ENCODE data around the gene COX14.

Gene COX14

DNA sequence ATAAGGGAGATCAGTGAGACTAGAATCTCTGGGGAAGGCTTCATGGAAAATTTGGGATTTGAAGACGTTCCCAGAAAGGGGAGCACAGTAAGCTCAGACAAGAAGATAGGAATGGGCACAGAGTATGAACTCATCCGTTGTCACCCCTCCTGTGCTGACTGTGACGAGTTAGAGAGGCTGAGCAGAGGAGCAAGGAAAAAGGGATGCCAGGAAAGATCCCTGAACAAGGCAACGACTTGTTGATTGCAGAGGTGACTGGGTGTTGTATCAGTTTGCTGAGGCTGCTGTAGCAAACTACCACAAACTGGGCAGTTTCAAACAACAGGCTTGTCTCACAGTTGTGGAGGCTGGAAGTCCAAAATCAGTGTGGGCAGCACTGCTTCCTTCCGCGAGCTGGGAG lies 14.1 kb upstream of the COX14 start:
- Histone ChIP-seq H3K4me1 (ENCODE audit: insufficient read depth, low read length) (peaks cover 8% of the 10 kb centered on the region; the same call in 1 of the 2 replicates), H3K9ac (ENCODE audit: low read depth, low read length) (no peak overlapping the region), H3K9me3 (ENCODE audit: control insufficient read depth, insufficient read depth, low read length) (no peaks in the 10 kb centered on the region), H3K36me3 (ENCODE audit: insufficient read depth, low read length) (peaks cover 41% of the 10 kb centered on the region)

DNA sequence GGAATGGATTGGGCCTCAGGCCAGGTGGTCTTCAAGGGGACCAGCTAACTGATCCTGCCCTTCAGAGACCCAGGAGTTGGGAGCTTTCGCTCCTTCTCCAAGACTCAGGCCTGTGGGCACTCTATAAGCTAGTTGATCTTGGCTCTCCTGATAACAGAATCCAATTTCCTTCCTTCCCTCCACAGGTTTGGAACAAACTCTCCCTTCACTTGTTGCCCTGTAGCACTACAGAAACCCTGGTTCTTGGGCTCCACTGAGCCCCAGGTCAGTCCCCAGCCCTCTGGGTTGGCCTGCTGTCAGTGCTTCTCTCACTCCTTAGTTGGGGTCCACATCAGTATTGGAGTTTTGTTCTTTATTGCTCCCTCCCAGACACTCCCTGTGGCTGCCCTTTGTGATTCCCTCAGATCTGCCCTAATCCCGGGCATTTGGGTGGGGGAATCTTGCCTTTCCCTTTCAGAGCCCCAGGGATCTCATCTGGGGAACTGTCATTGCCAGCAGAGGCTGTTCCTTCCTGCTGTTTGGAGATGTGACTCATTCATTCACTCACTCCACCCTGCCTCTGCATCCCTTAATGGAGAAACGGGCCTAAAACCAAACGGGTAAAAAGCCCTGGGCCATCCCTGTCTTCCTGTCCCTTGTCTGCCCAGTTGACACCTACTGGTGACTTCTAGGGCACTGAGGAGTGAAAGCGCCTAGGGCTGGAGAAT lies 12.6 kb upstream of the COX14 start:
- peaks cover 12% of the 10 kb centered on the region for H3K4me1 ChIP-seq (ENCODE audit: insufficient read depth, low read length)
- peaks cover 37% of the 10 kb centered on the region for H3K36me3 ChIP-seq (ENCODE audit: insufficient read depth, low read length)

DNA sequence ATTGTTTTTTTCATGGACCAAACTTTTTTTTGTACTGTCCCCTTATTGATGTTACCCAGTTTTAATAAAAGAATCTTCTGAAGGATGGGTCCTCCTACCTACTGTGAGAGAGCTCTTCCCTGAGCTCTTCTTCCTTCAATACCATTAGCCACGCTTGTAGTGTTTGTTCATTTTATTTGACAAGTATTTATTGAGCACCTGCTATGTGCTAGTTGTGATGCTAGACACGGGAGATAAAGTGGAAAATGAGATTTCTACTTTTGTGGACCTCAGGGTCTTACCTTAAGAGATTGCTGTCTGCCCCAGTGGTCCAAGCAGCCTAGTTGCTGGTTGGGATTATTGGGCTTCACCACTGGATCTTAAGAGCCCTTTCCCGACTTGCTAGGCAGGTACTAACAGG lies 11.5 kb upstream of the COX14 start:
- peaks cover 29% of the 10 kb centered on the region for H3K36me3 ChIP-seq (ENCODE audit: insufficient read depth, low read length)
- no peak overlapping the region for H3K9ac ChIP-seq (ENCODE audit: low read depth, low read length)
- no peaks in the 10 kb centered on the region for H3K9me3 ChIP-seq (ENCODE audit: control insufficient read depth, insufficient read depth, low read length)
- H3K4me1 ChIP-seq (ENCODE audit: insufficient read depth, low read length): peaks cover 12% of the 10 kb centered on the region

More for the DNA sequence above, 12.6 kb upstream of the COX14 start:
- H3K9ac ChIP-seq (ENCODE audit: low read depth, low read length): no peak overlapping the region
- no peaks in the 10 kb centered on the region for H3K9me3 ChIP-seq (ENCODE audit: control insufficient read depth, insufficient read depth, low read length)

DNA sequence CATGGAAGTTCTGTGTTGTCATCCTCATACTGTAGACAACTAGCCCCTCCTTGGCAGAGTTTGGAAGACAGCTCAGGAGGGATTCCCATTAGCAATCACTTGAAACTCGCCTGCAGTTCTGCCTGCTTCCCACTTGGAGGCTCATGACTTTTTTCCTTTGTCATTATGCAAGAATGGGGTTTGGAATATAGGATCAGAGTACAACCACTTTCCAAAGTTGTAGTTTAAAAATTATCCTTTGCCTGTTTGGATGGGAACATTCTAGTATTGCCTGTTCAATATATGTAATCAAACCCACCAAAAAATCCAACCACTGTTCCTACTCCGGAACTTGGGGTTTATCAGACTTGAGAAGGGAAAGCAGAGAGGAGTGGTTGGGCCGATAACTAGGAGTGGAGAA lies 10.4 kb upstream of the COX14 start:
- Histone ChIP-seq H3K9ac (ENCODE audit: low read depth, low read length) (no peak overlapping the region), H3K9me3 (ENCODE audit: control insufficient read depth, insufficient read depth, low read length) (no peaks in the 10 kb centered on the region), H3K36me3 (ENCODE audit: insufficient read depth, low read length) (peaks cover 18% of the 10 kb centered on the region), H3K4me1 (ENCODE audit: insufficient read depth, low read length) (peaks cover 12% of the 10 kb centered on the region)

DNA sequence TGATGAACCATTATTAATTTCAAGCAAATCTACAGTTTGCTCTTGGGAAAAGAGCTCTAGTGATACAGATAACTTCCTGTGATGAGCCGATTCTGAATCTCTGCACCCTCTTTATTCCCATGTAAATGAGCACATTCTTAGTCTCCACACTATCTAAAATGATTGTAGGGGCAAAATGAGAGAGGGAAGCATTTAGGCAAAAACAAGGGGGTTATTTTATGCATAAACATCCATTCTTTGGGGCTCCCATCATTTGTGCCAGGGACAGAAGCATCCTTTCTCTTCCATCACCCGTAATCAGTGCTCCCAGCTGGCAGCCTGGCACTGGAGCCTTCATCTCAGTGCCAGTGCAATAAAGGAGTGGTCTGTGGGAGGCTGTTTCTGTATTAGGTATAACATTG lies 9.9 kb upstream of the COX14 start:
- no peak overlapping the region for H3K9ac ChIP-seq (ENCODE audit: low read depth, low read length)
- H3K4me1 ChIP-seq (ENCODE audit: insufficient read depth, low read length): peaks cover 12% of the 10 kb centered on the region
- no peaks in the 10 kb centered on the region for H3K9me3 ChIP-seq (ENCODE audit: control insufficient read depth, insufficient read depth, low read length)
- H3K36me3 ChIP-seq (ENCODE audit: insufficient read depth, low read length): peaks cover 13% of the 10 kb centered on the region

DNA sequence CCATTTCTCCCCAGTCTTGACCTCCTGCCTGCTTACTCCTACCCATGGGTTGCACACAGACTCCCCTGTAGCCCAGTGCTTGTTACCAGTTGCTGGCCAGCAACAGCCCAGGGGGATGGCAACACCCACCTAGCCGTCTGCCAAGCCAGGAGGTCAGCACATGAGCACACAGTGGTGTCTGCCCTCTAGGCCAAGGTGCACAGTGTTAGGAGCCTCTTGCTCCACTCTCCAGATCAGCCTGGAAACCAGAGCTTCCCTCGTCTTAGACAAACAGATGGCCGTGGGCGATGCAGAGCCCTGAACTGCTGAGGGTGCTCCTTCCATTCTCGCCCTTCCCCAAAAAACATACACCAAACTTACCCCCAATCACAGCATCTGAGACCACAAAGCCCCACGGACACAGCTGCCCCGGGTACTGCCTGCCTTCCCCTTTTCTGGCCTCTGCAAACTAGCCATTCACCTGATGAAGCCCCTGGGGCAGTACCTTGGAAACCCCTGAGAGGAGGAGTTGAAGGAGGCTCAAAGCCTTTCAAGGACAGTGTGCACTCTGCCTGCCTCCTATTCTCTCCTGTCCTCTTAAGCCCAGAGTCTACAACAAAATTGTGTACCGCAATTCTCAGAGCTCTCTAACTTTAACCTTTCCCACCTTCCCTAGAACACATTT lies 9.3 kb upstream of the COX14 start:
- Histone ChIP-seq H3K9me3 (ENCODE audit: control insufficient read depth, insufficient read depth, low read length) (no peaks in the 10 kb centered on the region), H3K36me3 (ENCODE audit: insufficient read depth, low read length) (peaks cover 13% of the 10 kb centered on the region), H3K4me1 (ENCODE audit: insufficient read depth, low read length) (peaks cover 12% of the 10 kb centered on the region), H3K9ac (ENCODE audit: low read depth, low read length) (no peak overlapping the region)

DNA sequence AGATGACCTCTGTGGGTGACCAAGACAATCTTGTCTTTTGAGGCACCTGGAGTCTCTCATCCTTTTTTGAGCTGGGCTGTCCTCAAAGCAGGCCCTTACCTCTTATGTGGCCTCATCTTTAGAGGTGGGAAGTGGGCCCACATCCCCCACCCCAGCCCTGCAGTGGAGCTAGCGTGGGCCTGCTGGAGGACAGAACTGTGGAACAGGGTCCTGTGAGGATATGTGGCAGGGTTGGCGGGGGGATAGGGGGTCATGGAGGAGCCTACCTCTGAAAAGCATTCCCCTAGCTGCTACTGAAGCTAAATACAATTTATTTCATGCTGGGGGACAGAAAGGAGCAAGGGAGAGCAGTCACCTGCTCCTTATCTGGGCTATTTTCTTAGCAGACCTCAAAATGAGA lies 8.7 kb upstream of the COX14 start:
- Histone ChIP-seq H3K36me3 (ENCODE audit: insufficient read depth, low read length) (peaks cover 12% of the 10 kb centered on the region), H3K9ac (ENCODE audit: low read depth, low read length) (no peak overlapping the region)

DNA sequence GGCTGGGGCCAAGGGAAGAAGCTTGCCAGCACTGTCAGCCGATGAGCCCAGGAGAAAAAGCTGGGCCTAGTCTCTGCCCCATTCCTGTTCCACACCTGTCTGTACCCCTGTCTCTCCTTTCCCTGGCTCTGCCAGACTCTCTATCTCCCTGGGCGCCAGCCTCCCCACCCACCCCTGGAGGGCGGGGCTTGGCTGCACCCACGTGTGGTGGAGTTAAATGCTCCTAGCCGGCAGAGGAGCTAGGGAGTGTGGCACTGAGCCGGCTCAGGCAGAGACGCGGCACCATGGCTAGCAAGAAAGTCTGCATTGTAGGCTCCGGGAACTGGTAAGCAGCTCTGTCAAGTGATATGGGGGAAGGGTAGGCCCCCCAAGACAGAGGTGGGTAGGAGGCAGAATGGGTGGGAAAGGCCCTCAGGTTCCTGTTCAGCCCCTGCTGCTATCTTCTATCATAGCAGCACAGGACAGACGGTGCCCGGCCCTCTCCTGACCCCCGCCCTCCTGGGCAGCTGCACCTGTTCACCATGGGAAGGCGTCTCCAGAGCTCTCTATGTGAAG lies 8.2 kb upstream of the COX14 start, which contains the start of gene GPD1:
GPD1 (plus strand) TSS at position 242 of the 555 bp plus-strand sequence; CDS start at position 285, 43 bp downstream.
- Histone ChIP-seq H3K4me1 (ENCODE audit: insufficient read depth, low read length) (peaks cover 12% of the 10 kb centered on the region), H3K9me3 (ENCODE audit: control insufficient read depth, insufficient read depth, low read length) (no peaks in the 10 kb centered on the region), H3K36me3 (ENCODE audit: insufficient read depth, low read length) (peaks cover 7% of the 10 kb centered on the region), H3K9ac (ENCODE audit: low read depth, low read length) (no peak within 1 kb of the TSS)

More for the DNA sequence above, 8.7 kb upstream of the COX14 start:
- Histone ChIP-seq H3K4me1 (ENCODE audit: insufficient read depth, low read length) (peaks cover 12% of the 10 kb centered on the region), H3K9me3 (ENCODE audit: control insufficient read depth, insufficient read depth, low read length) (no peaks in the 10 kb centered on the region)

DNA sequence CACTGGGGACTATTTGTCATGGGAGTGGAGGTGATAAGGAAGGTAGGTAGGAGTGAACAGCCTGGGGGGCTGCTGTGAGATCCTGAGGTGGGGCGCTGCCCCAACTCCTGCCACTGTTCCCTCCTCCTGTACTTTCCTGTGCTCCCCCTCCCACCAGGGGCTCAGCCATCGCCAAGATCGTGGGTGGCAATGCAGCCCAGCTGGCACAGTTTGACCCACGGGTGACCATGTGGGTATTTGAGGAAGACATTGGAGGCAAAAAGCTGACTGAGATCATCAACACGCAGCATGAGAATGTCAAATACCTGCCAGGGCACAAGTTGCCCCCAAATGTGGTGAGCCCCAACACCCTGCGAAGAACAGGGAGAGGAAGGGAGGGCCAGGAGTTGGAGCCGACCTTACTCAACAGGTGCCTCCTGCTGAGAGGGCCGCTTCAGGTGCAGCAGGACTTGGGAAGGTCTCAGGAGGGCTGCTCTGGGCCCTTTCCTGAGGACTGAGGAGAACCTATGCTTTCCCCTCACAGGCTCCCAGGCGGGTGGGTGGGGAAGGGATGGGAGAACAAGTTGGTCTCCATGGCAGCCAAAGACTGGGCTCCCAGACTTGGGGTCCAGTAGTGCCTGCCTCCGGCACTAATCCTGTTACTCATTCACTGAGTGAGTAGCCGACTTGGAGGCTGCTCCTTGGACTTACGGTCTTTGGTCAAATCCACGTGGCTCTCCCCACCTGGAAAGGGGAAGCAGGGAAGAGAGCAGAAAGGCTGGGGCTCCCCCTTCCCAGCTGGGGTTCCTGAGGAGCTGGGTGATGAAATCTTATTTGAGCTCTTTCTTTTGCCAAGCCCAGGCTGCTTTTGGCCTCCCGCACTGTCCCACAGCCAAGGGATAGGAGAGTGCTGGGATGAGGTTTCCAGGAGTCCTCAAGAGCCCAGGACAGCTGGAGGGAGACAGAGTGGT lies 7.3 kb upstream of the COX14 start:
- no peaks in the 10 kb centered on the region; the same call in 1 of the 2 replicates for H3K36me3 ChIP-seq (ENCODE audit: insufficient read depth, low read length)
- no peaks in the 10 kb centered on the region for H3K9me3 ChIP-seq (ENCODE audit: control insufficient read depth, insufficient read depth, low read length)
- peaks cover 13% of the 10 kb centered on the region for H3K4me1 ChIP-seq (ENCODE audit: insufficient read depth, low read length)
- no peak overlapping the region for H3K9ac ChIP-seq (ENCODE audit: low read depth, low read length)

DNA sequence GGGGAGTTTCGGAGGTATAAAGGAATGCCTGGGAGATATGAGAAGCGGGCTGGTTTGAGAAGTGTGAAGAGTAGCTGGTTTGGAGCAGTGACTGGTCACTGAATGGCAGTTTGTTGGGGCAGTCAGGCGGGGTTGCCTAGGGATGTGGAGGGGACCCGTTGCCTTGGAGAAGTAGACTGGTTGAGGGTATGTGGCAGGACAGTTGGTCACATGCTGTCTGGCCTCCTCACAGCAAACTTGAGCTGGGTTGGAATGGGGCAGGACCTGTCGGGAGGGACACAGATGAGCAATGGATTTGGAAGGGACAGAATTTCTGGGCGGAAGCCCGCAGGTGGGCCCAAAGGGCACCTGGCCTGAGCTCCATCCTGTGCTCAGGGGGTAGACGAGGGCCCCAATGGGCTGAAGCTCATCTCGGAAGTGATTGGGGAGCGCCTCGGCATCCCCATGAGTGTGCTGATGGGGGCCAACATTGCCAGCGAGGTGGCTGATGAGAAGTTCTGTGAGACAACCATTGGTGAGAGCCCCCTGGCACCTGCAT lies 6.1 kb upstream of the COX14 start:
- H3K4me1 ChIP-seq (ENCODE audit: insufficient read depth, low read length): peaks cover 23% of the 10 kb centered on the region

DNA sequence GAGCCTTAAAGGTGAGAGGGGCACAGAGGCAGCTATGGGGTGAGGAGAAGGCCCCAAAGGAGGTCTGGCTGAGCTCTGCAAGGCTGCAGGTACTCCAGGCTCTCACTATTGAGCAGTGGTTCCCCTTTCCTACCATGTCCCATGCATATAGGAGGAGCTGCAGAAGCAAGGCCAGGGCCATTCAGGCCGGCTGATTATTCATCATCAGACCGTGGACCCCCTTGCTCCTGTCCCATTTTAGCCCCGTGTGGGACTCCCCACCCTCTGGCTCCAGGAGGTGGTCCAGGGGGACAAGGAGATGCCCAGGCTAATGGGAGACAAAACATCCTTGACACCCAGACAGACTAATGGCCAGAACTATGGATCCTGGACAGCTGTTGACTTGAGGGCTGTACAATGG lies 5.1 kb upstream of the COX14 start:
- H3K9ac ChIP-seq (ENCODE audit: low read depth, low read length): no peak overlapping the region
- no peaks in the 10 kb centered on the region for H3K9me3 ChIP-seq (ENCODE audit: control insufficient read depth, insufficient read depth, low read length)
- H3K36me3 ChIP-seq (ENCODE audit: insufficient read depth, low read length): no peaks in the 10 kb centered on the region
- peaks cover 20% of the 10 kb centered on the region for H3K4me1 ChIP-seq (ENCODE audit: insufficient read depth, low read length)

More for the DNA sequence above, 6.1 kb upstream of the COX14 start:
- no peaks in the 10 kb centered on the region for H3K36me3 ChIP-seq (ENCODE audit: insufficient read depth, low read length)
- H3K9ac ChIP-seq (ENCODE audit: low read depth, low read length): no peak overlapping the region
- H3K9me3 ChIP-seq (ENCODE audit: control insufficient read depth, insufficient read depth, low read length): no peaks in the 10 kb centered on the region

DNA sequence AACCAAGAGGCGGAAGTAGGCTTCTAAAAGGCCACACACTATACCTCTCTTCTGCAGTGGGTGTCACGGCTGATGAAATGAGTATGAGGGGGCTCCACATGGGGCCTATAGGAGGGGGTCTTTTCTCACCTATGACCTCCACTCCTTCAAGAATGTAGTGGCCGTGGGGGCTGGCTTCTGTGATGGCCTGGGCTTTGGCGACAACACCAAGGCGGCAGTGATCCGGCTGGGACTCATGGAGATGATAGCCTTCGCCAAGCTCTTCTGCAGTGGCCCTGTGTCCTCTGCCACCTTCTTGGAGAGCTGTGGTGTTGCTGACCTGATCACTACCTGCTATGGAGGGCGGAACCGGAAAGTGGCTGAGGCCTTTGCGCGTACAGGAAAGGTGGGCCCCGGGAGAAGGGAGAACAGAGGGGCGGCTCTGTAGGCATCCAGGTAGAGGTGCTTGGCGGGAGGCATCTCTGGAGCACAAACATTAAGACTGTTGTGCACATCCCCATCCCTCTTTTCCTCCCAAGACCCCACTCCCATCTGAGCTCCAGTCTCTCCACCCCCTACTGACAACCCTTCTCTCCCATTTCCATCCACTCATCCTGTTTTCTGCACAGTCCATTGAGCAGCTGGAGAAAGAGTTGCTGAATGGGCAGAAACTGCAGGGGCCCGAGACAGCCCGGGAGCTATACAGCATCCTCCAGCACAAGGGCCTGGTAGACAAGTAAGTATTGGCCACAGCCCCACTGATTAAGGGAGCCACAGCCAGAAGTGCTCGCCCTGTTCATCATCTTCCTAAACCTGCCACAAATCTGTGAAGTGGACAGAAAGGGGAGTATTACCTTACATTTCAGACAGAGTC lies 4.4 kb upstream of the COX14 start:
- H3K4me1 ChIP-seq (ENCODE audit: insufficient read depth, low read length): peaks cover 17% of the 10 kb centered on the region

DNA sequence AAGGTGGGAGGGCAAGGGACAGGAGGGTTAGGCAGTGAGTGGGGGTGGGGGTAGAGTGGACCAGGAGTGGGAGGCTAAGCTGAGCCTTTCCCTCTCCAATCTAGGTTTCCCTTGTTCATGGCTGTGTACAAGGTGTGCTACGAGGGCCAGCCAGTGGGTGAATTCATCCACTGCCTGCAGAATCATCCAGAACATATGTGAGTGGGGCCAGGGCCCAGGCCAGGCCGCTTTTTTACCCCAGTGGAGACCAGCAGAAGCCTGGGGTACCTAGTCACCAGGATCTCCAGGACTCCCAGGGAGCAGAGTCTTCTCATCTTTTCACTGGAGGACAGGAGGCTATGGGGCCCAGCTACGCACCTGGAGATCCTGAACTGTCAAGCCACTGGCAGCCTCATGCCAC lies 2.7 kb upstream of the COX14 start:
- H3K4me1 ChIP-seq (ENCODE audit: insufficient read depth, low read length): peaks cover 10% of the 10 kb centered on the region; the same call in 1 of the 2 replicates
- H3K9me3 ChIP-seq (ENCODE audit: control insufficient read depth, insufficient read depth, low read length): no peaks in the 10 kb centered on the region
- no peaks in the 10 kb centered on the region for H3K36me3 ChIP-seq (ENCODE audit: insufficient read depth, low read length)
- H3K9ac ChIP-seq (ENCODE audit: low read depth, low read length): no peak overlapping the region

More for the DNA sequence above, 4.4 kb upstream of the COX14 start:
- H3K9me3 ChIP-seq (ENCODE audit: control insufficient read depth, insufficient read depth, low read length): no peaks in the 10 kb centered on the region
- no peaks in the 10 kb centered on the region for H3K36me3 ChIP-seq (ENCODE audit: insufficient read depth, low read length)
- no peak overlapping the region for H3K9ac ChIP-seq (ENCODE audit: low read depth, low read length)

Data from ES-I3 (cell line).